ENCODE results near the gene NKG7. TPM values are rescaled to one million over a fixed set of nuclear protein-coding genes. Genes with fewer than 3 reads are reported as not detected.

The NKG7 gene
- total and polyA plus RNA-seq, 2 of the 13 experiments (the other 11 are each of a cell fraction or from before 2014, with no cell fraction given) = 0.40 TPM; not detected in 1

- TF ChIP-seq ZBTB26 (CRISPR knock-in tag; IDR thresholded peaks at IDR 0.05; ENCODE audit: borderline replicate concordance) (peak; percentile 95), ZNF501 (CRISPR knock-in tag; IDR thresholded peaks at IDR 0.05) (peak; percentile 67), MEIS1 (CRISPR knock-in tag; IDR thresholded peaks at IDR 0.05; ENCODE audit: borderline replicate concordance) (peak; percentile 86; the same call in 1 of the 2 replicates), ZHX2 (IDR thresholded peaks at IDR 0.05; ENCODE audit: low read depth) (no peak), ZHX2 (CRISPR knock-in tag; IDR thresholded peaks at IDR 0.05; ENCODE audit: borderline replicate concordance) (peak; percentile 98), SP2 (CRISPR knock-in tag; IDR thresholded peaks at IDR 0.05) (0 out of 2 replicates have a peak, but pooled peaks have one; percentile 23), ZNF232 (CRISPR knock-in tag; IDR thresholded peaks at IDR 0.05; ENCODE audit: borderline replicate concordance) (peak; percentile 99), ZBTB25 (CRISPR knock-in tag; IDR thresholded peaks at IDR 0.05) (peak; percentile 98), ZBTB7B (CRISPR knock-in tag; IDR thresholded peaks at IDR 0.05) (peak; percentile 71), SALL1 (CRISPR knock-in tag; IDR thresholded peaks at IDR 0.05) (peak; percentile 99), CREB3 (CRISPR knock-in tag; IDR thresholded peaks at IDR 0.05) (peak; percentile 99), YEATS4 (CRISPR knock-in tag; IDR thresholded peaks at IDR 0.05; ENCODE audit: borderline replicate concordance) (peak; percentile 59; the same call in 1 of the 2 replicates), ZNF780A (CRISPR knock-in tag; IDR thresholded peaks at IDR 0.05) (0 out of 2 replicates have a peak, but pooled peaks have one; percentile 57), GLMP (CRISPR knock-in tag; IDR thresholded peaks at IDR 0.05; ENCODE audit: borderline replicate concordance) (peak; percentile 88; the same call in 1 of the 2 replicates), ZNF792 (CRISPR knock-in tag; IDR thresholded peaks at IDR 0.05) (peak; percentile 98), MYNN (CRISPR knock-in tag; IDR thresholded peaks at IDR 0.05; ENCODE audit: low read depth) (peak; percentile 96), ZHX1 (CRISPR knock-in tag; IDR thresholded peaks at IDR 0.05; ENCODE audit: low read depth) (peak; percentile 95)
Observed at GRCh38 chr19:51422053-51422448, 49.6 kb upstream of the NKG7 start (continued).

Data from HepG2 (cell line).